ENCODE measurements around the gene EMILIN2. TPM values are rescaled to one million over a fixed set of nuclear protein-coding genes. Genes with fewer than 3 reads are reported as not detected.
"Not testable (repeated sequence)": the region's sequence is repeated elsewhere in the genome, so short reads cannot be mapped to it uniquely, and the experiment has no call there.

EMILIN2 gene
- total RNA-seq, 3 donors from 2014 or later (not counting 1 experiment from before 2014, with no cell fraction given) = 8.4 to 25.6 (median 9.8) TPM

DNA sequence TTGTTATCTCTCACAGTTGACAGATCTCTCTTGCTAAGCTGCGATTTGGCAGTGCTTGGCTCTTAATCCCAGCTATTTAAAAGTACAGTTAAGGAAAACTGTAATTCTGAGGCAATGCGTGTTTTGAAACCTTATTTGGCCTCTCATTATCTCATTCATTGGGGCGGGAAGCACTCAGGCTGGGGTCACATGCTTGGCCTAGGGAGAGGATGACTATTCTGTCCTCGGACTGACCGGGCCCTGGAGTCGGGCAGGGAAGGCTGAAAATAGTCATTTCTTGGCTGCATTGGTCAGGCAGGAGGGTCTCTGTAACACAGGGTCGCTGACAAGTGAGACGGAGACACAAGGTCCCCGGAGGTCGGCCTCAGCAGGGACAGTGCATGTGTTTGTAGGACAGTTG lies 20.2 kb upstream of the EMILIN2 start:
- intact Hi-C loops (cut with micrococcal nuclease) = no loop called here
- Mint-ChIP-seq H3K36me3 (no peaks in the 10 kb centered on the region), H3K9me3 (no peaks in the 10 kb centered on the region), H3K4me1 (no peaks in the 10 kb centered on the region), H3K27ac (no peak overlapping the region), H3K27me3 (ENCODE audit: low read depth in 2 of 2) (peaks cover 0 to 9% of the 10 kb centered on the region in 2 donors), H3K4me3 (no peak overlapping the region)
- TF ChIP-seq, protein P1, sequence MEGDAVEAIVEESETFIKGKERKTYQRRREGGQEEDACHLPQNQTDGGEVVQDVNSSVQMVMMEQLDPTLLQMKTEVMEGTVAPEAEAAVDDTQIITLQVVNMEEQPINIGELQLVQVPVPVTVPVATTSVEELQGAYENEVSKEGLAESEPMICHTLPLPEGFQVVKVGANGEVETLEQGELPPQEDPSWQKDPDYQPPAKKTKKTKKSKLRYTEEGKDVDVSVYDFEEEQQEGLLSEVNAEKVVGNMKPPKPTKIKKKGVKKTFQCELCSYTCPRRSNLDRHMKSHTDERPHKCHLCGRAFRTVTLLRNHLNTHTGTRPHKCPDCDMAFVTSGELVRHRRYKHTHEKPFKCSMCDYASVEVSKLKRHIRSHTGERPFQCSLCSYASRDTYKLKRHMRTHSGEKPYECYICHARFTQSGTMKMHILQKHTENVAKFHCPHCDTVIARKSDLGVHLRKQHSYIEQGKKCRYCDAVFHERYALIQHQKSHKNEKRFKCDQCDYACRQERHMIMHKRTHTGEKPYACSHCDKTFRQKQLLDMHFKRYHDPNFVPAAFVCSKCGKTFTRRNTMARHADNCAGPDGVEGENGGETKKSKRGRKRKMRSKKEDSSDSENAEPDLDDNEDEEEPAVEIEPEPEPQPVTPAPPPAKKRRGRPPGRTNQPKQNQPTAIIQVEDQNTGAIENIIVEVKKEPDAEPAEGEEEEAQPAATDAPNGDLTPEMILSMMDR (IDR thresholded peaks at IDR 0.05) = no peak
- Histone ChIP-seq H3K36me3 (ENCODE audit: control insufficient read depth, insufficient read depth, low read length) (no peaks in the 10 kb centered on the region), H3K4me1 (ENCODE audit: control insufficient read depth, insufficient read depth, low read length) (no peaks in the 10 kb centered on the region), H3K9me3 (ENCODE audit: control insufficient read depth, insufficient read depth, low read length) (no peaks in the 10 kb centered on the region), H3K4me3 (ENCODE audit: low read length) (no peak overlapping the region), H3K27ac (ENCODE audit: low read length) (no peak overlapping the region), H3K27me3 (ENCODE audit: control insufficient read depth, insufficient read depth, low read length) (no peaks in the 10 kb centered on the region)
- WGBS (ENCODE audit: insufficient coverage) = 93% methylated on average over 10 of the region's 10 CpGs
- DNase-seq (no peak), ATAC-seq (no peak)

DNA sequence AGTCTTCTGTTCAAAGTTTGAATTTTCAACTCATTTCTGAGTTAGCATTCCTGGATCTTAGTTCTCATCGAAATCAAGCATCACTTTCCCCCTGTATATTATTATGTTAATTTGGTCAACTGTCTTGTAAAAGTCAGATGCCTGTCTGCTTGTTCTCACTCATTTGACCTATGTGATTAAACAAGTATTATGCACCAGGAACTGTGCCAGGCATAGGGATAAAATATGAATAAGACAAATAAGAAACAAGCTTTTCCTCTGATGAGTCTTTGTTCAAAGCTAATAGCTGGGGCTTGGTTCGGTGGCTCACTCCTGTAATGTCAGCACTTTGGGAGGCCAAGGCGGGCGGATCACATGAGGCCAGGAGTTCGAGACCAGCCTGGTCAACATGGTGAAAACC lies 19.7 kb upstream of the EMILIN2 start:
- H3K27ac ChIP-seq (ENCODE audit: low read length) = no peak overlapping the region
- no peak for ATAC-seq
- no peaks in the 10 kb centered on the region for H3K4me1 ChIP-seq (ENCODE audit: control insufficient read depth, insufficient read depth, low read length)
- H3K36me3 ChIP-seq (ENCODE audit: control insufficient read depth, insufficient read depth, low read length) = no peaks in the 10 kb centered on the region
- no peak overlapping the region for H3K27ac Mint-ChIP-seq
- H3K27me3 Mint-ChIP-seq (ENCODE audit: low read depth in 2 of 2) = peaks cover 0 to 7% of the 10 kb centered on the region in 2 donors
- WGBS (ENCODE audit: insufficient coverage) = 94% methylated on average over 4 of the region's 5 CpGs
- intact Hi-C loops (cut with micrococcal nuclease) = no loop called here
- H3K4me3 Mint-ChIP-seq = no peak overlapping the region
- H3K9me3 ChIP-seq (ENCODE audit: control insufficient read depth, insufficient read depth, low read length) = no peaks in the 10 kb centered on the region
- no peaks in the 10 kb centered on the region for H3K36me3 Mint-ChIP-seq
- no peak overlapping the region for H3K4me3 ChIP-seq (ENCODE audit: low read length)
- H3K4me1 Mint-ChIP-seq = no peaks in the 10 kb centered on the region
- no peaks in the 10 kb centered on the region for H3K27me3 ChIP-seq (ENCODE audit: control insufficient read depth, insufficient read depth, low read length)
- DNase-seq = no peak
- no peaks in the 10 kb centered on the region for H3K9me3 Mint-ChIP-seq
- TF ChIP-seq, protein P1 (IDR thresholded peaks at IDR 0.05) = no peak

DNA sequence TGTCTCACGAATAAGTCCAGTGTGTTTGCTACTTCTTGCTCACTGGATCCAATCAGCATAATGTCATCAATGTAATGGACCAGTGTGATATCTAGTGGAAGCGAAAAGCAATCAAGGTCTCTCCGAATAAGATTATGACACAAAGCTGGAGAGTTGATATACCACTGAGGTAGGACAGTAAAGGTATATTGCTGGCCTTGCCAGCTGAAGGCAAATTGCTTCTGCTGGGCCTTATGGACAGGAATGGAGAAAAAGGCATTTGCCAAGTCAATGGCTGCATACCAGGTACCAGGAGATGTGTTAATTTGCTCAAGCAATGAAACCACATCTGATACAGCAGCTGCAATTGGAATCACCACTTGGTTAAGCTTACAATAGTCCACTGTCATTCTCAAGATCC lies 10.7 kb upstream of the EMILIN2 start:
- WGBS (ENCODE audit: insufficient coverage) = 96% methylated on average over 3 of the region's 3 CpGs

DNA sequence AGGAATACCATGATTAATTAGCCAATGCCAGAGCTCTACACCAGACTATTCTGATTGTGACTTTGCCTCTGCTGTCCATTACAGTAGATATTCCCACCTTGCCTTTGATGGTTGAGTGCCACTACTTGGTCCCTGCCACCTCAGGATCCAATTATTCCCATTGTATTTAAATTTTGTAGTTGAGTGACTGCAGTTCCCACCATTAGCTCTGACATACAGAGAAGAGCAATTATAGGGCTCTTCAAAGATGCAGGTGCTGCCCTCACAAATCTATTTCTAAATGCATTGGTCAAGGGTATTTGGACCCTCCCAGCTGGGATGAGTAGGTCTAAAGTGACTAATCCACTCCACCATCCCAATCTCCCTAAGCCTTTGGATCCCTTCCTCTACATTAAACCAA lies 9.5 kb upstream of the EMILIN2 start:
- ATAC-seq; H3K9me3 ChIP-seq (ENCODE audit: control insufficient read depth, insufficient read depth, low read length); H3K4me3 ChIP-seq (ENCODE audit: low read length); intact Hi-C loops (cut with micrococcal nuclease); H3K36me3 Mint-ChIP-seq; DNase-seq; H3K27me3 Mint-ChIP-seq (ENCODE audit: low read depth in 2 of 2); H3K27me3 ChIP-seq (ENCODE audit: control insufficient read depth, insufficient read depth, low read length); H3K27ac Mint-ChIP-seq; H3K4me3 Mint-ChIP-seq; H3K4me1 Mint-ChIP-seq; H3K4me1 ChIP-seq (ENCODE audit: control insufficient read depth, insufficient read depth, low read length); H3K27ac ChIP-seq (ENCODE audit: low read length); H3K9me3 Mint-ChIP-seq; H3K36me3 ChIP-seq (ENCODE audit: control insufficient read depth, insufficient read depth, low read length): not testable (repeated sequence)

More for the DNA sequence above, 10.7 kb upstream of the EMILIN2 start:
- intact Hi-C loops (cut with micrococcal nuclease); ATAC-seq; H3K9me3 ChIP-seq (ENCODE audit: control insufficient read depth, insufficient read depth, low read length); H3K9me3 Mint-ChIP-seq; H3K4me1 ChIP-seq (ENCODE audit: control insufficient read depth, insufficient read depth, low read length); H3K27ac ChIP-seq (ENCODE audit: low read length); H3K4me3 ChIP-seq (ENCODE audit: low read length); DNase-seq; H3K4me1 Mint-ChIP-seq; H3K27me3 ChIP-seq (ENCODE audit: control insufficient read depth, insufficient read depth, low read length); H3K36me3 ChIP-seq (ENCODE audit: control insufficient read depth, insufficient read depth, low read length); H3K27me3 Mint-ChIP-seq (ENCODE audit: low read depth in 2 of 2); H3K27ac Mint-ChIP-seq; H3K4me3 Mint-ChIP-seq; H3K36me3 Mint-ChIP-seq: not testable (repeated sequence)

DNA sequence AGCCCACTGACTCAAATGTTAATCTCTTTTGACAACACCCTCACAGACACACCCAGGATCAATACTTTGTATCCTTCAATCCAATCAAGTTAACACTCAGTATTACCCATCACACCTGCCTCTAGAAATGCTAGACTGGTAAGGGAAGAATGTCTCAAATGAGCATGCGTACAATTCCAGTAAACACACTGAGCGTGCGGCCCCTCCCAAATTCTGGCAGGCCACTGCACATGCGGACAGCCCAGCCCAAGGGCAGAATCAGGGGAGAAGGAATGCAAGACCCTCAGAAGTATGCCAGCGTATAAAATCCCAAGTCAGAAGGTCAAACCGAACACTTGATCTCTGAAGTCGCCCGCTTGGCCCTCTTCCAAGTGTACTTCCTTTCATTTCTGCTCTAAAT lies 7.6 kb upstream of the EMILIN2 start:
- DNase-seq (no peak), ATAC-seq (no peak)
- peaks cover 9% of the 10 kb centered on the region for H3K36me3 Mint-ChIP-seq
- H3K36me3 ChIP-seq (ENCODE audit: control insufficient read depth, insufficient read depth, low read length) = no peaks in the 10 kb centered on the region
- no peaks in the 10 kb centered on the region for H3K9me3 Mint-ChIP-seq
- no peak overlapping the region for H3K27ac ChIP-seq (ENCODE audit: low read length)
- no peak overlapping the region for H3K4me3 ChIP-seq (ENCODE audit: low read length)
- no peaks in the 10 kb centered on the region for H3K4me1 ChIP-seq (ENCODE audit: control insufficient read depth, insufficient read depth, low read length)
- H3K4me3 Mint-ChIP-seq = no peak overlapping the region
- H3K27ac Mint-ChIP-seq = no peak overlapping the region
- TF ChIP-seq, protein P1 (IDR thresholded peaks at IDR 0.05) = no peak
- no peaks in the 10 kb centered on the region for H3K27me3 ChIP-seq (ENCODE audit: control insufficient read depth, insufficient read depth, low read length)
- peaks cover 7 to 12% of the 10 kb centered on the region in 2 donors for H3K27me3 Mint-ChIP-seq (ENCODE audit: low read depth in 2 of 2)
- 94% methylated on average over 8 of the region's 8 CpGs for WGBS (ENCODE audit: insufficient coverage)
- intact Hi-C loops (cut with micrococcal nuclease) = no loop called here
- H3K9me3 ChIP-seq (ENCODE audit: control insufficient read depth, insufficient read depth, low read length) = no peaks in the 10 kb centered on the region
- H3K4me1 Mint-ChIP-seq = no peaks in the 10 kb centered on the region
